Astrocyte of the cerebellum (primary cell): ENCODE measurements around the gene CACNA1D.

Source experiments
- DNase-seq: peaks from one replicate; pipeline ENCODE4 v3.0.0-alpha.2; 2011; ENCODE audit warnings: low read depth
- H3K4me3 ChIP-seq: 2 replicates; pipeline ENCODE4 v1.5.1; 2011; ENCODE audit warnings: mild to moderate bottlenecking, low read depth, low read length, moderate library complexity
- CTCF ChIP-seq: IDR thresholded peaks from 2 replicates; pipeline ENCODE4 v1.5.1; 2012; ENCODE audit warnings: low read length, low read depth, moderate library complexity, mild to moderate bottlenecking; ENCODE audit errors: missing control alignments
- in situ Hi-C: cut with HindIII; loops from 2 replicates; pipeline ENCODE4 v1.10.0; 2017; ENCODE audit warnings: low sequenced_read_pairs

The CACNA1D gene

GRCh38 chr3:53545996-53546359 lies 51.6 kb downstream of the CACNA1D start:
- no peak overlapping the region for H3K4me3 ChIP-seq
- in situ Hi-C loops, result no loop called here
- no peak for TF ChIP-seq CTCF
- DNase-seq, result no peak

- DNase-seq, result no peak
- in situ Hi-C loops, result no loop called here
- no peak for TF ChIP-seq CTCF
- no peak overlapping the region for H3K4me3 ChIP-seq
Observed at GRCh38 chr3:53547327-53547726, 52.9 kb downstream of the CACNA1D start.

- no peak for TF ChIP-seq CTCF
- no peak for DNase-seq
- in situ Hi-C loops, result no loop called here
- no peak overlapping the region for H3K4me3 ChIP-seq
Observed at GRCh38 chr3:53550005-53550620, 55.7 kb downstream of the CACNA1D start.

GRCh38 chr3:53551324-53551723 lies 56.9 kb downstream of the CACNA1D start:
- H3K4me3 ChIP-seq, result no peak overlapping the region
- no peak for DNase-seq
- in situ Hi-C loops, result no loop called here
- TF ChIP-seq CTCF, result no peak

- DNase-seq, result no peak
- in situ Hi-C loops, result no loop called here
- H3K4me3 ChIP-seq, result no peak overlapping the region
- no peak for TF ChIP-seq CTCF
Observed at GRCh38 chr3:53552730-53553129, 58.3 kb downstream of the CACNA1D start.

GRCh38 chr3:53553200-53553599 lies 58.8 kb downstream of the CACNA1D start:
- TF ChIP-seq CTCF, result no peak
- DNase-seq, result no peak
- in situ Hi-C loops, result no loop called here
- no peak overlapping the region for H3K4me3 ChIP-seq
